ENCODE results near the gene PRKN.
"Not testable (repeated sequence)": the region's sequence is repeated elsewhere in the genome, so short reads cannot be mapped to it uniquely, and the experiment has no call there.

PRKN gene

GRCh38 chr6:161498359-161498758 is 1229.2 kb downstream of the PRKN start:
- no peak for DNase-seq (ENCODE audit: low read depth in 2 of 2)

GRCh38 chr6:161496941-161497340 is 1230.6 kb downstream of the PRKN start:
- no peak for DNase-seq (ENCODE audit: low read depth in 2 of 2)

- not testable (repeated sequence) for DNase-seq (ENCODE audit: low read depth in 2 of 2)
Observed at GRCh38 chr6:161496271-161496670, 1231.3 kb downstream of the PRKN start.

GRCh38 chr6:161494566-161494965 is 1233.0 kb downstream of the PRKN start:
- no peak for DNase-seq (ENCODE audit: low read depth in 2 of 2)

GRCh38 chr6:161493576-161494118 is 1233.9 kb downstream of the PRKN start:
- DNase-seq (ENCODE audit: low read depth in 2 of 2) = no peak

- no peak for DNase-seq (ENCODE audit: low read depth in 2 of 2)
Observed at GRCh38 chr6:161489626-161490306, 1237.8 kb downstream of the PRKN start.

GRCh38 chr6:161487694-161488093 is 1239.9 kb downstream of the PRKN start:
- no peak for DNase-seq (ENCODE audit: low read depth in 2 of 2)

GRCh38 chr6:161487217-161487531 is 1240.4 kb downstream of the PRKN start:
- DNase-seq (ENCODE audit: low read depth in 2 of 2) = no peak

- DNase-seq (ENCODE audit: low read depth in 2 of 2) = no peak
Observed at GRCh38 chr6:161486361-161487216, 1241.0 kb downstream of the PRKN start.

- no peak for DNase-seq (ENCODE audit: low read depth in 2 of 2)
Observed at GRCh38 chr6:161482517-161482858, 1245.1 kb downstream of the PRKN start.

- DNase-seq (ENCODE audit: low read depth in 2 of 2) = no peak
Observed at GRCh38 chr6:161481786-161482516, 1245.6 kb downstream of the PRKN start.

GRCh38 chr6:161480421-161481155 is 1247.0 kb downstream of the PRKN start:
- DNase-seq (ENCODE audit: low read depth in 2 of 2) = no peak

GRCh38 chr6:161479376-161479775 is 1248.2 kb downstream of the PRKN start:
- no peak for DNase-seq (ENCODE audit: low read depth in 2 of 2)

- DNase-seq (ENCODE audit: low read depth in 2 of 2) = no peak
Observed at GRCh38 chr6:161477876-161478425, 1249.6 kb downstream of the PRKN start.

- no peak for DNase-seq (ENCODE audit: low read depth in 2 of 2)
Observed at GRCh38 chr6:161476711-161477110, 1250.9 kb downstream of the PRKN start.

- DNase-seq (ENCODE audit: low read depth in 2 of 2) = no peak
Observed at GRCh38 chr6:161465403-161465802, 1262.2 kb downstream of the PRKN start.

- no peak for DNase-seq (ENCODE audit: low read depth in 2 of 2)
Observed at GRCh38 chr6:161463071-161463470, 1264.5 kb downstream of the PRKN start.

GRCh38 chr6:161462148-161462547 is 1265.4 kb downstream of the PRKN start:
- DNase-seq (ENCODE audit: low read depth in 2 of 2) = no peak

GRCh38 chr6:161459008-161459615 is 1268.5 kb downstream of the PRKN start:
- DNase-seq (ENCODE audit: low read depth in 2 of 2) = no peak

- DNase-seq (ENCODE audit: low read depth in 2 of 2) = no peak
Observed at GRCh38 chr6:161458201-161458951, 1269.2 kb downstream of the PRKN start.
